Body of pancreas (tissue), 4 donors: ENCODE data around the gene IGFALS.
"Not testable (repeated sequence)": the region's sequence is repeated elsewhere in the genome, so short reads cannot be mapped to it uniquely, and the experiment has no call there.

Experiments used
- CTCF ChIP-seq, 7 experiments: fragments of 450-650 bp in 4 of 7; fragments of 200-600 bp in 3 of 7; sonication (generic) in 3 of 7; IDR thresholded peaks; one replicate each; pipeline ENCODE4 v1.5.1; 2016 to 2019; ENCODE audit warnings: antibody characterized with exemption in 7 of 7
- POLR2A ChIP-seq, 3 donors: fragments of 450-650 bp; IDR thresholded peaks; one replicate each; pipeline ENCODE4 v1.6.1; 2016; ENCODE audit warnings: antibody characterized with exemption in 3 of 3, mild to moderate bottlenecking in 2 of 3

- not testable (repeated sequence) for TF ChIP-seq POLR2A, CTCF (IDR thresholded peaks at IDR 0.05)
Measured at GRCh38 chr16:1799263-1799662, 5.8 kb upstream of the IGFALS start.
